GM08714 (cell line): Measurements from ENCODE around the gene PFN4.

Experiments
- H3K4me3 ChIP-seq: fragments of 200-500 bp; sonication (Bioruptor generic); 2 replicates; pipeline ENCODE4 v1.5.1; 2014; ENCODE audit warnings: mild to moderate bottlenecking, low read length, inconsistent platforms
- ZNF274 ChIP-seq: IDR thresholded peaks from 2 replicates; pipeline ENCODE4 v1.6.1; 2012; ENCODE audit warnings: mild to moderate bottlenecking, low read depth, low read length

PFN4 gene

GRCh38 chr2:24073816-24074215 lies 49.3 kb downstream of the PFN4 start:
- no peak overlapping the region for H3K4me3 ChIP-seq
- no peak for TF ChIP-seq ZNF274

GRCh38 chr2:24072259-24072658 lies 50.9 kb downstream of the PFN4 start:
- H3K4me3 ChIP-seq: no peak overlapping the region
- no peak for TF ChIP-seq ZNF274

- H3K4me3 ChIP-seq: no peak overlapping the region
- no peak for TF ChIP-seq ZNF274
Observed at GRCh38 chr2:24065341-24065740, 57.8 kb downstream of the PFN4 start.
